GM12874 (cell line): ENCODE results near the gene LRMDA.

Experiments used
- CTCF ChIP-seq: IDR thresholded peaks from 2 replicates; pipeline ENCODE4 v1.5.1; 2011; ENCODE audit warnings: low read depth, mild to moderate bottlenecking, control low read depth, low read length, moderate library complexity; ENCODE audit not compliant: insufficient read depth

The LRMDA gene

GRCh38 chr10:75542084-75542483, 110.7 kb downstream of the LRMDA start:
- TF ChIP-seq CTCF = no peak

DNA sequence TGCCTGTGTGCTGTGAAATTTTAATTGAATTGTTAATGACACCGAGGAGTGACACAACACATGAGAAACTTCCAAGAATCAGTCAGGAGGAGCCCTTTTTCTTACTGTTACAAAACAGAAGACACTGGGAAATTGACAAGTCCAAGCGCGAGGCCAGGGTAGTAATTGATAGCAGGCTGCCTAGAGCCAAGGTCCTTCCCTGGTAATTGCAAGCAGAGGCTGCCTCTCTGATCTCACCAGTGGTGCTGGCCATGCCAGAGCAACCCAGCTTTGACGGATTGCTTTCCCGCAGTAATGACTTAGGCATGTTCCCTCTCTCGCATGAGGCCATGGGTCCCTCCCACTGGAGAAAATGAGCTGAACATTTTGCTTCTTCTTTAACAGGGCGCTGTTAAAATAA, 111.5 kb downstream of the LRMDA start:
- no peak for TF ChIP-seq CTCF

DNA sequence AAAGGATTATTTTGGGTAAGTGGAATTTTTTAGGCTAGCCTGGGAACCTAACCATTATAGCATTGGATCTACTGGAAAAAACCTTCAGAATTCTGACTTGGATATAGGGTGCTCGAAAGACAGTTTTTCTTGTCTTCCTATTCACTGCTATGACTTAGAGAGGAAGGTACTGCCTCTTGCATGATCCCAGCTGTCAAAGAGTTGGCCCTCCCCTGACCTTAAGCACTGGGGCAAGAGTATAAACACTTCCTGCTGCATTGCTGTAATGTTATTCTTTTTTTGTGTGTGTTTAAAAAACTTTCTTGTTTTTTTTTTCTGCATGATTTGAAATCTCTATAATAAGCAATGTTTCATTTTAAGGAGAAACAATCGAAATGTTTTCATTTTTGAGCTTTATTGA, 113.0 kb downstream of the LRMDA start:
- TF ChIP-seq CTCF = no peak

GRCh38 chr10:75544993-75545706, 113.7 kb downstream of the LRMDA start:
- TF ChIP-seq CTCF = no peak

GRCh38 chr10:75546004-75546403, 114.6 kb downstream of the LRMDA start:
- TF ChIP-seq CTCF = no peak

DNA sequence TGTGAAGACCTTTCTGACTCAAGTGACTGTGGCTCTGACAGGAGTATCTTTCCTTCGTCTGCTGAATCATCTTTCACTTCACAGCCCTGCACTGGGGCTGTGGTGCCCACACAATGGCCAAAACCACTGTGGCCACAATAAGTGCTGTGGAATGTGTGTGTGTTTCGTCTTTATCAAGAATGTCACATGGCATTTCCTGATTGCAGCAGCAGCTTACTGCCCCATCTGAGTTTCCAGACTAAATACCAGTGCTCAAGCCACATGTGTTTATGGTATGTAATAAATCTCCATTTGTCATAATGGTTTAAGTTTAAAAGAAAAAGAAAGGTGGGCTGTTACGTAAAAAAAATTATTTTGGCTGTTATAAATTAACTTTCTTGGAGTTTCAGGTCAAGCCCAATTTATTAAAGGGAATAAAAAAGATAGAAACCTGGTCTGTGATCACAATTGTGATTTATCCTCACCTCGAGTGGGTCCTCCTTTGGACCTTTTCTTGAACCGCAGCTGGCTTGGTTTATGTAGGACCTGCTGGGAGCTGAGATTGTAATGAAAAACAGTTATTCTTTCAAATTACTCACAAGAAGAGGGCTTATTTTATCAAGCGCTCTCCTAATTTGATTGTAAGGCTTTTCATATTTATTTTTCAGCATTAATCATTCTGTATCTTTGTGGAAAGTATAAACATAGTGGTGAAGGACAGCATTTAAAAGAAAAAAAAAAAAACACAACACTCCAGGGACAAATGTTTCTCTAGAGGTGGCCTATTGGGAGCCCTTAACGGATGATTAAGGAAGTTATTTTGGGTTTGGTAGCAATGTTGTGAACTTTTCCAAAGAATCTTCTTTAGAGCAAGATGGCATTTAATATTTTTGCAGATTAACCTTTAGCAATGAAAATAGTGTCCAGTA, 116.2 kb downstream of the LRMDA start:
- TF ChIP-seq CTCF = no peak

- TF ChIP-seq CTCF = no peak
Measured at GRCh38 chr10:75548356-75548755, 116.9 kb downstream of the LRMDA start.
